HG02884 (cell line): Measurements from ENCODE around the gene ATP6V1G3.
"Not testable (repeated sequence)": the region's sequence is repeated elsewhere in the genome, so short reads cannot be mapped to it uniquely, and the experiment has no call there.

Experiments
- ATAC-seq: cut with Tn5 transposase; IDR thresholded peaks from one replicate; pipeline ENCODE4 v1.9.1; 2021; ENCODE audit warnings: mild to moderate bottlenecking, moderate library complexity; ENCODE audit not compliant: unreplicated experiment

Gene ATP6V1G3

DNA sequence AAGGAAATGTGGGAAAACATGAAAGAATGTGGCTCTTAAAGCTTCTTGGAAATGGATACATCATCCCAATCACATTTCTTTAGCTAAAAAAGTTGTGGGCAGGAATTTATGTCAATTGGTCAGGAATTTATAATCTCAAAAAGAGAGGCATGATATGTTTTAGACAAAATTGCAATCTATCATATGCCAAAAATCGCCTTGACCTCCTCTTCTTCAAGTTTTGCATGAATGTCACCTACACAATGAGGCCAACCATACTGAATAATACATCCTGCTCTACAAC, 42.4 kb downstream of the ATP6V1G3 start:
- ATAC-seq, result no peak

DNA sequence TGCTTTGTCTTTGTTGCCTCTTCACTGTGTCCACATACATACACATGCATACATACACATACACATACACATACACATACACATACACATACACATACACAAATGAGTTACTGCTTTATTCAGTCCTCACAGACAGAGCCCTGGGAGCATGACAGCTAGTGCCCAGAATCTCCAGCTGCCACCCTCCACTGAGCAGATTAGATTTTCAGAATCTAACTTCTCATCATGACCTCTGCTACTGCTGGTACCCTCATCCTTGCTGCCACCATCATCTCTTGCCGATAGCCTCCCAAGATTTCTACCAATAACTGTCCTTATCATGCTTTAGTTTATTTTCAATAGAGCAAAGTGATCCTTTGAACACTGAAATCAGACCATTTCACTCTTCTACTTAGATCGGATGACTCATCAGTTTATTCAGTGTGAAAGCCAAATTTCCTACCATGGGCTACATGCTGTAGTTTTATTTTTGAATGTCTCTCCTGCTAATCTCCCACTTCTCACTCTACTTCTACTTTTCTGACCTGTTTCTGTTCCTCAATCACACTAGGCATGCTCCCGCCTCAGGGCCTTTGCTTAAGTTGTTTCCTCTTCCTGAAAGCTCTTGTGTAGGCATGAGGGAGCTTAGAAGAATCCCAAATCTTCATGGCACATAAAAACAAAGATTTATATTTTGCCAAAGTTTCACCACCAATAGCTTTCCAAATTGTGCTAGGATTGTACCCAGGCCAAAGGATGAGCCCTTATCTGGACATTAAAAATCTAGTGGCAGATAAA, 43.0 kb downstream of the ATP6V1G3 start:
- ATAC-seq, result no peak

DNA sequence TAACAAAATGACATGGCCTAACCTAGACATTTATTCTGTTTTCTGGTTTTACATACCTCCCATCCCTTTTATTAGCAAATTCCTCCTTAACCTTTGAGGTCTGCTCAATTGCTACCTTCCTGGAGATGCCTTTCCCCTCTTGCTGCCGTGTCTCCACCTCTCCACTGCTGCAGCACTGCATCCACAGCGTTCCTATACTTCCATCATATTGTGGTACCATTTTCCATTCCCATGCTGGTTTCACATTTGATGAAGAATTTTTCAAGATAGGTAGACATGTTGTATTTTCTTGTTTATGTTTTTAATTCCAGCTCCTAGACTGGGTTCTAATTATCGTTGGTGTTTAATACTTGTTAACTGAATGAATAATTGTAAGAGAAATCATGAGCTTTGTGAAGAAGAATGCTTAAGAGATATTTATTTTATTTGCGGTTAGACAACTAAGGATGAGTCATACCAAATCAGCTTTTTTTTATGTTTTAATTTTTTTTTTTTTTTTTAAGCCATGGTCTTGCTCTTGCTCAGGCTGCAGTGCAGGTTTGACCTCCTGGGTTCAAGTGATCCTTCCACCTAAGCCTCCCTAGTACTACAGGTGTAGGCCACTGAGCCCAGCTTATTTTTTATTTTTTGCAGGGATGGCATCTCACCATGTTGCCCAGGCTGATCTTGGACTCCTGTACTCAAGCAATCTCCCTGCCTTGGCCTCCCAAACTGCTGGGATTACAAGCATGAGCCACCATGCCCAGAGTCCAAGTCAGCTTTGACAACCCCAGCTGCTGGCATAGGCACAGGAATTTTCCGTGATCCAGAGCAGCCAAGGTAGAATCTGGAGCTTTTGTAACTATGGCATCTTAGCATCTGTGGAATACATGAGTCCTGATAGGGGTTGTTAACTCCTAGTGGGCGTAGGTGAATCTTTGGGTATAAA, 44.0 kb downstream of the ATP6V1G3 start:
- no peak for ATAC-seq

DNA sequence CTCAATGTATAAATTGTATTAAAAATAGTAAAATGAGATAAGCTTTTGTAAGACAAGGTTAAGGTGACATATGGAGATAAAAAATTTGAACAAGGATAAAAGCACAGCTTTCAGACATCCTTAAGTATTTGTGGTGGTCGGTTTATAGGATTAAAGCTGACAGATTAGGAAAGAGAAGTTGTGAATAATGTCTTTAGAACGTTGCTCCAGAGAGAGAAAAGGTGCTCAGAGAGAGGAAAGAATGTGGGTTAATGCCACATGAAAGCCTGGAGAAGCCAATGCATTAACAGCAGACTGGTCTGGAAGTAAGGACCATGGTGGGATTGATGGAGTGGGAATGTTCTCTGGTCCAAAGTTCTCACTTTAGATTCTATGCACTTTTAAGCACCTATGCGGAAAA, 44.8 kb downstream of the ATP6V1G3 start:
- ATAC-seq, result no peak

DNA sequence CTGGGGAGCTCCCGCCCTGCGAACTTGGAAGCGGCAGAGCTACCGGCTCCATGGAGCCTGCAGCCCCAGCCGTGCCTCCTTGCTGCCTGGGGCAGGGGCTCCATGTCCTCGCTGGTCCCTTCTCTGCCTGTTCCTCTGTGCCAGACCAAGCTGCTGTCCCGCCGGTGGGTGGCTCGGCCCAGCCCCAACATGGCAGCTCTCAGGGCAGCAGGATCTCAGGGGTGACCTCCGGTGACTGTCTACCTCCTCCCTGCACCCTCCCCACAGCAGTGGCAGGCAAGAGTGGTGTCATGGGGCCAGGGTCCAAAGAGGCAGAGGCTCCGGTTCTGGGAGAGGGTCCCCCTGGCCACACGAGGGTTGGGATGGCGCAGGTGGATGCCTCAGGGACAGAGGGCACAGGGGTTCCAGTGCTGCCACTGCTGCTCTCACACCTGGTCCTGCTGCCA, 45.8 kb downstream of the ATP6V1G3 start:
- ATAC-seq, result no peak

DNA sequence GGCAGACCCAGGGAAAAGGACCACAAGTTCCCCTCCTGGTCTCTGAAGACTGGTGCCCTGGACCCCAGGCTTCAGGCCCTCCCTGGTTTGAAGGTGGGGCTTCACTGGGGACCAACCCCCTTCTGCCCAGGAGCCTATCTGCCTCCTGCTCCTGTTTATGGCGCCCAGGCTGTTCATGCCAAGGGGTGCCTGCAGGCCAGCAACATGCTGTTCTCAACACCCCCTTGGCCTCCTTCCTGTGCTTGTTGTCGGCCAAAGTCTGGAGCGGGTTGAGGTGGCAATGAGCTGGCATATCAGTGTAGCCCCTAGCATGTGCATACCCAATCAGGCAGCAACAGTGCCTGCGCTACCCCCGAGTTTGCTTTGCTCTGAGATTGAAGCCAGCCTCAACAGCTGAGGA, 46.3 kb downstream of the ATP6V1G3 start:
- no peak for ATAC-seq

DNA sequence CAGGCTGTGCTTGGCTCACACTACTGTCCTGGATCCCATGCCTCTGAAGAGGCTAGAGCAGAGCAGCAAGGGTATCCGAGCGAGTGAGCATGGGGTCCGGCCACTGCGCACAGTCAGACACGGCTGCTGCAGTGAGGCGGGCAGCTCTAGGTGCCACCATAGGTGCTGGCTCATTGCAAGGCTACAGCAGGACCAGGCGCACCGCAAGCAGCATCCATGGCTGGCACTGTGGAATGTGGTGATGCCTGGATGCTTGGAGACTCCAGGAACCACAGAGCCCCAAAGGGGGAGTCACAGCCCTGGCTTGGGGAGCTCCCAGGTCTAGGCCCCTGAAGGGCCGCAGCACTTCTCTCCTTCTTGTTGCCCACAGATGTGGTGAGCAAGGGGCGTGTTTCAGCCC, 47.2 kb downstream of the ATP6V1G3 start:
- no peak for ATAC-seq

DNA sequence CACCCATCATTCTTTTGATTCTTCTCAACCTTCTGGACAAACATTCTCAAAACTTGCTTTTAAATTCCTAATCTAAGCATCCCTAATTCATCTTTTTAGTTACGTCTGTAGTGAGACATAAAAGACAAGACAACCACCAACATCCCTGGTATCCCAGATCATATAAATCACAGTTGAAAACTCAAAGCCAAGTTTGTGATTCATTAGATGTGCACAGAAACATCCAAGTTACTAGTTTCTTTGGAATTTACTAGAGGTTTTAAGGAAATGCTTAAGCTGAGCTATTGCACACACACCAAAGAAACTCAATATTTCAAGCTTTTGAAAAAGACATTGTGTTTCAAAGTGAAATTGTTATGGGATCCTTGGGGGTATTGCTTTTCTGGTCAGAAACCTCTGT, 47.6 kb downstream of the ATP6V1G3 start:
- ATAC-seq, result no peak

DNA sequence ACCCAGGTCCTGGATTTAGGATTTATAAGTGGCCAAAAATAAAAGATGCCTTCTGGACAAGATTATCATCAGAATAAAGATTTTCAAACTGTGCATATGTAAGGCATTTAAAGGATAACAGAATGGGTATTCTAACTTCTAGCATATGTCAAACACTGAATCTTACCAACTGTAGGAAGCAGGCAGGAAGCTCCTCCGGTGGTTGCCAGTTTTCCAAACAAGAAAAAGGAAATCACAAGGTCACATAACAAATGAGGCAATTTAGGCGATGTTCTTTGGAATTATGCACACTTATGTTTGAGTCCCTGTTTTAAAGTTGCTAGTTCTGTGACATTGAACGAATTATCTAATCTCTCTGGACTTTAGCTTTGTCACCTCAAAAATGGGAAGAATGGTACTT, 48.9 kb downstream of the ATP6V1G3 start:
- ATAC-seq, result no peak

DNA sequence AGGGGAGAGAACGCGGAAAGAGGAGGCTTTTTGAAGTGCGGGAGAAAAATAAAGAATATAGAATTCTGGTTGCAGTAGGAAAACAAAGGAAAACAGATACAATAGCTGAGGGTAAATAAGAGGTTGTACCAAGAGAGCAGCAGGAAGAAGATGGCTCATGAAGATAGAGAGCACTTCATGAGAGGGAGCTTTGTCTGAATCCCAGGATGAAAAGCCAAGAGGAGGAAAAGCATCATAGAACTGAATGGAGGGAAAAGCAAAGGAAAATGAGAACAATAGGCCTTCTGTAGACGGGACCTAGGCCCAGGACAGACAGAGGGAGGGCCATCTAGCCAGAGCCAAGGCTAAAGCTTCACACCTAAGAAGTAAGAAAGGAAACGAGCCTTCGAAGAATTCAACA, 49.5 kb downstream of the ATP6V1G3 start:
- ATAC-seq, result no peak

DNA sequence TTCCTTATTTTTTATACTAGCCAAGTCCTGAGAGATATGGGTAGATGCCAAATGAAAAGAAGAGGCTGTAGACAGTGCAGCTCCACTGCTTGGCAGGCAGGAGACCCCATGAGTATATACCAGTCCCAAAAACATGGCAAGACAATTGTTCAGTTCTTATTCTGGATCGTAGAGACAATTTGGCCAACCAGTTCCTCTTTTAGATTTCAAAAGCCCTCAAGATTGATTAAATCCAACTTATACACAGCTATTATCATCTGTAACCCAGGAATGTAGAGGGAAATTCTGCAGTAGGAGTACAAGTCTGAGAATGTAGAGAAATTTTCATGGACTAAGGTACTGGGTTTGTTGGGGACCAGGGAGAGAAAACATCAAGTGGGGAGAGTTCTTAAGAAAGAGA, 50.3 kb downstream of the ATP6V1G3 start:
- no peak for ATAC-seq

DNA sequence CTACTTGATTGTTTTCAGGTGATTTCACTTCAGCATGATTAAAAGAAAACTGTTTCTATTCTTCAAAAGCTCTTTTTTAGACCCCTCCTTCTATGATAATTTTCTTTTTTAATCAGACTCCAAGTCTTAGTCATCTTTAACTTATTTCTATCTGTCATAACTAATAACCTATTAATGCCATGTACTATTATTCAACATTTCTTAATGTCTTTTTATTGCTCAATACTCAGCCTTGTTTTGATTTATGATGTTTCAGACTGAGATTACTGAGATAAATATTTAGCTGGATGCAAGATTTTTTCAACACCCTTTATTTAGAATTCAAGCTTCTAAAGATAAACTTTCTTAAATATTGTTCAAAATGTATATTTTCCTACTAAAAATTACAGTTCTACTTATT, 53.6 kb downstream of the ATP6V1G3 start:
- ATAC-seq, result no peak

DNA sequence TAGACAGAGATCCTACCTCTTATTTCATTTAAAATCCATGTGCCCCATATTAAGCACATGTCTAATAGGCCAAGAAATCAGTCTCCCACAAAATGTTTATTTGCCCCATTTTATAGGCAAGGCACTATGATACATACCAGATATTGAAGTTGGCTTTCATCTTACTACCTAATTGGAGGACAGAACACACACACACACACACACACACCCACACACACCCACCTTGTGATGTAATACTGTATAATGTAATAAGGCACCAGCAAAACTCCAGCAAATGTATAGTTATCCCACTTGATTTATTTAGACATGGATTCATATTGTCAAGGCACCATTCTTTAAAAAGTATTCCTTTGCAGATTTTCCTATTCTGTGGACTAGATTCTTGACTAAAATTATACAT, 56.8 kb downstream of the ATP6V1G3 start:
- ATAC-seq, result no peak

DNA sequence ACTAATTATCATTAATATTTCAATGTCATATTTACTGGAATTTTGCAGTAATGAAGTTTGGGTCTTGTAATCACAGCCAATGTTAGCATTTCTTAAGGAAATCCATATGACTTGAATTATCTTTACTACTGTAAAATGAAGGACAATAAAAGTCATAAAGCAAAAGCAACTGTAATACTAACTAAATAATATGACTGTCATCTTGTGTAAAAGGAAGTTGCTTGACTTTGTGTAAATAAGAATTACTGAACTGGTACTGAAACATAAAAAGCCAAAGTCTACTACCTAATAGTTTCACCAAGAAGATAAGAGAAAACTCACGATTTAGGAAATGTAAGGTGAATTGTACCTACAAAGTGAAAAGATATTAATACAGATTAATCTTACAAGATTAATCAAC, 57.5 kb downstream of the ATP6V1G3 start:
- no peak for ATAC-seq

DNA sequence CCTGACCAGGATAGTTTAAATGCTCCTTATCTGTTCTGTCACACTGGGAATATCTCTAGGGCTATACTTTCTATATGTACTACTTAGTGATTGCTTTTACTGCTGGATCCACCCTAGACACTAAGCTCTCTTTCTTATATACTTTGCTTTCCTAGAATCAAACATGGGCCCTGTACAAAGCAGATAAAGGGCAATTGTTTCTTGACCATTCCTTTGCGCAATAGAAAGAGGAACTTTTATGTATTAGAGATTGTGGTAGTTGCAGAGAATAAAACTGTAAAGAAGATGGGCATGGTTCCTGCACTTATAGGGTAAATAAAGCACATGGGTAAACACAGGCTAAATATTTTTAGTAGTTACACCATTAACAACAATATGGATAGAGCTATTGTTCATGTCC, 58.8 kb downstream of the ATP6V1G3 start:
- no peak for ATAC-seq

DNA sequence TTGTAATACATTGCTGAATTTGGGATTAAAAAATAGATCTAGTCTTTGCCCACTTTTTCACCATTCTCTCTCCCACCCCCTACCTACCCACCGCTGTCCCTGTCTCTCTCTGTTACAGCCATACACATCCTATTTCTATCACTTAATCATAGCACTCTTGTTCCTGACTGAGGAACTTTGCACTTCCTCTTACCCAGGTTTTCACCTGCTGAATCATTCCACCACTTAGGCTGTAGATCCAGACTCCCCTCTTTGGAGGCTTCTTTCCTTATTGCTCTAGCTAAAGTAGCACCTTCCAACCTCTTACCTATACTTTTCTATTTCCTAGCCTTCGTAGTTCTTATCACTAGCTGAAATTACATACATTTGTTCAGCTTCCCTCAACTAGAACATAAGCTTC, 59.6 kb downstream of the ATP6V1G3 start:
- ATAC-seq, result no peak

DNA sequence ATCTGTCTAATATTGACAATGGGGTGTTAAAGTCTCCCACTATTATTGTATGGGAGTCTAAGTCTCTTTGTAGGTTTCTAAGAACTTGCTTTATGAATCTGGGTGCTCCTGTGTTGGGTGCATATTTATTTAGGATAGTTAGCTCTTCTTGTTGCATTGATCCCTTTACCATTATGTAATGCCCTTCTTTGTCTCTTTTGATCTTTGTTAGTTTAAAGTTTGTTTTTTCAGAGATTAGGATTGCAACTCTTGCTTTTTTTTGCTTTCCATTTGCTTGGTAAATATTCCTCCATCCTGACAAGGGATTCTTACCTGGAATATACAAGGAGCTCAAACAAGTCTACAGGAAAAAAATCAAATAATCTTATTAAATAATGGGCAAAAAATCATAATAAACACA, 63.1 kb downstream of the ATP6V1G3 start:
- ATAC-seq, result not testable (repeated sequence)
